Stomach (tissue), 4 donors: ENCODE data around the gene FOXO1.

Source experiments
- EP300 ChIP-seq: sonication (generic); formaldehyde crosslinking; IDR thresholded peaks from one replicate; pipeline ENCODE4 v1.6.1; 2017; ENCODE audit warnings: antibody characterized with exemption
- POLR2A ChIP-seq, 4 donors: fragments of 450-650 bp; IDR thresholded peaks; one replicate each; pipeline ENCODE4 v1.6.1; 2016; ENCODE audit warnings: antibody characterized with exemption in 4 of 4, control low read depth in 2 of 4, mild to moderate bottlenecking in 1 of 4, moderate library complexity in 1 of 4
- POLR2AphosphoS5 ChIP-seq, 3 donors: sonication (generic); formaldehyde crosslinking; IDR thresholded peaks; one replicate each; pipeline ENCODE4 v1.6.1; 2016; ENCODE audit warnings: antibody characterized with exemption in 3 of 3
- TF ChIP-seq, protein P1 (sequence below), 7 experiments: fragments of 450-650 bp in 4 of 7; fragments of 200-600 bp in 3 of 7; sonication (generic) in 3 of 7; IDR thresholded peaks; one replicate each; pipeline ENCODE4 v1.5.1; 2016 to 2019; ENCODE audit warnings: antibody characterized with exemption in 7 of 7, control low read depth in 2 of 7, mild to moderate bottlenecking in 1 of 7

GRCh38 chr13:40662866-40663265 lies 3.6 kb downstream of the FOXO1 start:
- TF ChIP-seq POLR2A (IDR thresholded peaks at IDR 0.05) (no peak), EP300 (no peak), POLR2AphosphoS5 (IDR thresholded peaks at IDR 0.05) (no peak)
- TF ChIP-seq, protein P1, sequence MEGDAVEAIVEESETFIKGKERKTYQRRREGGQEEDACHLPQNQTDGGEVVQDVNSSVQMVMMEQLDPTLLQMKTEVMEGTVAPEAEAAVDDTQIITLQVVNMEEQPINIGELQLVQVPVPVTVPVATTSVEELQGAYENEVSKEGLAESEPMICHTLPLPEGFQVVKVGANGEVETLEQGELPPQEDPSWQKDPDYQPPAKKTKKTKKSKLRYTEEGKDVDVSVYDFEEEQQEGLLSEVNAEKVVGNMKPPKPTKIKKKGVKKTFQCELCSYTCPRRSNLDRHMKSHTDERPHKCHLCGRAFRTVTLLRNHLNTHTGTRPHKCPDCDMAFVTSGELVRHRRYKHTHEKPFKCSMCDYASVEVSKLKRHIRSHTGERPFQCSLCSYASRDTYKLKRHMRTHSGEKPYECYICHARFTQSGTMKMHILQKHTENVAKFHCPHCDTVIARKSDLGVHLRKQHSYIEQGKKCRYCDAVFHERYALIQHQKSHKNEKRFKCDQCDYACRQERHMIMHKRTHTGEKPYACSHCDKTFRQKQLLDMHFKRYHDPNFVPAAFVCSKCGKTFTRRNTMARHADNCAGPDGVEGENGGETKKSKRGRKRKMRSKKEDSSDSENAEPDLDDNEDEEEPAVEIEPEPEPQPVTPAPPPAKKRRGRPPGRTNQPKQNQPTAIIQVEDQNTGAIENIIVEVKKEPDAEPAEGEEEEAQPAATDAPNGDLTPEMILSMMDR (IDR thresholded peaks at IDR 0.05), result no peak
